Measurements from ENCODE around the gene DCLK1. TPM values are rescaled to one million over a fixed set of nuclear protein-coding genes. Genes with fewer than 3 reads are reported as not detected.

DCLK1 gene
- total RNA-seq, 4 donors from 2014 or later: 0.72 to 9.1 (median 4.9) TPM

DNA sequence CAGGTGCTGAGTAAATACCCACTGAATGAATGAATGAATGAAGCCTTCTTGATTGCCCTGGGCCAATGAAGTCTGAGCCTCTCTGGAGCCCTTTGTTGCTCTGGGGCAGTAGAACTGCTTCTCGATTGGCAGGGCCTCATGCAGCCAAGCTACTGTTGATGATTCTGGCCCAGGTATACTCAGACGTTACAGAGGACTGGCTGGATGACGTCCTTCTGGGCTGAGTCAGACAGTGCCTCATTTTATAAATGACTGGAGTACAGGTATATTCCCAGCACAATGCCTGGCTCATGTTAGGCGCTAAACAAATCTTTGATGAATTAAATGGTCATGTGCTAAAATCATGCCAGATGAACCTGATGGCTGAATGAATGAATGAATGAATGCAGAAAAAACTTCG is 410.9 kb downstream of the DCLK1 start:
- Histone ChIP-seq H3K9me3 (no peaks in the 10 kb centered on the region), H3K4me1 (peaks cover 0 to 45% (median 14%) of the 10 kb centered on the region in 3 donors), H3K36me3 (no peaks in the 10 kb centered on the region), H3K27me3 (no peaks in the 10 kb centered on the region), H3K27ac (no peak overlapping the region), H3K4me3 (no peak overlapping the region)
- TF ChIP-seq POLR2A (IDR thresholded peaks at IDR 0.05): no peak
- TF ChIP-seq, protein P1, sequence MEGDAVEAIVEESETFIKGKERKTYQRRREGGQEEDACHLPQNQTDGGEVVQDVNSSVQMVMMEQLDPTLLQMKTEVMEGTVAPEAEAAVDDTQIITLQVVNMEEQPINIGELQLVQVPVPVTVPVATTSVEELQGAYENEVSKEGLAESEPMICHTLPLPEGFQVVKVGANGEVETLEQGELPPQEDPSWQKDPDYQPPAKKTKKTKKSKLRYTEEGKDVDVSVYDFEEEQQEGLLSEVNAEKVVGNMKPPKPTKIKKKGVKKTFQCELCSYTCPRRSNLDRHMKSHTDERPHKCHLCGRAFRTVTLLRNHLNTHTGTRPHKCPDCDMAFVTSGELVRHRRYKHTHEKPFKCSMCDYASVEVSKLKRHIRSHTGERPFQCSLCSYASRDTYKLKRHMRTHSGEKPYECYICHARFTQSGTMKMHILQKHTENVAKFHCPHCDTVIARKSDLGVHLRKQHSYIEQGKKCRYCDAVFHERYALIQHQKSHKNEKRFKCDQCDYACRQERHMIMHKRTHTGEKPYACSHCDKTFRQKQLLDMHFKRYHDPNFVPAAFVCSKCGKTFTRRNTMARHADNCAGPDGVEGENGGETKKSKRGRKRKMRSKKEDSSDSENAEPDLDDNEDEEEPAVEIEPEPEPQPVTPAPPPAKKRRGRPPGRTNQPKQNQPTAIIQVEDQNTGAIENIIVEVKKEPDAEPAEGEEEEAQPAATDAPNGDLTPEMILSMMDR (IDR thresholded peaks at IDR 0.05): no peak
- intact Hi-C loops (cut with DNase I): no loop called here
- WGBS, 2 donors: 45 to 50% methylated on average over 5 of the region's 5 CpGs
- no peak for DNase-seq

Other genes starting within 250 kb of the DCLK1 start
- gene SOHLH2, start 83.2 kb upstream of the DCLK1 start, total RNA-seq: not detected
- gene CCDC169, start 166.4 kb upstream of the DCLK1 start, total RNA-seq: under 1 TPM; under 0.01 to 0.35 (median 0.19) TPM
- 10 to 100 TPM; 14.9 to 60.3 (median 36.0) TPM for gene SPART, start 215.0 kb upstream of the DCLK1 start, total RNA-seq

All from esophagus squamous epithelium (tissue), 5 donors.